ENCODE data around the gene MAGEF1. TPM values are rescaled to one million over a fixed set of nuclear protein-coding genes. Genes with fewer than 3 reads are reported as not detected.

The MAGEF1 gene
- total and polyA plus RNA-seq, 2 donors (not counting 3 experiments of a cell fraction or from before 2014, with no cell fraction given): 7.0 to 14.2 TPM

GRCh38 chr3:184742676-184743135 lies 30.8 kb upstream of the MAGEF1 start:
- Histone ChIP-seq H3K79me2 (ENCODE audit: control insufficient read depth, insufficient read depth, low read length) (no peaks in the 10 kb centered on the region), H4K20me1 (replicated peaks; ENCODE audit: control insufficient read depth, extremely low read depth, insufficient read depth, low read length) (no peaks in the 10 kb centered on the region), H3K9me1 (replicated peaks; ENCODE audit: control insufficient read depth, extremely low read depth, insufficient read depth, low read length) (no peaks in the 10 kb centered on the region), H3K27me3 (ENCODE audit: control insufficient read depth in 2 of 2, insufficient read depth in 2 of 2, low read length in 2 of 2) (peaks cover 0 to 10% of the 10 kb centered on the region in 2 experiments), H3K4me2 (ENCODE audit: insufficient read depth, low read length) (no peak overlapping the region), H3K4me3 (replicated peaks in 1 of 3; ENCODE audit: insufficient read depth in 1 of 3, low read depth in 1 of 3, low read length in 3 of 3) (no peak overlapping the region), H3K4me1 (ENCODE audit: control insufficient read depth, extremely low read depth, insufficient read depth, low read length) (peaks cover 10% of the 10 kb centered on the region), H3K9ac (replicated peaks; ENCODE audit: extremely low read depth, insufficient read depth, low read length) (no peak overlapping the region), H3K36me3 (ENCODE audit: control insufficient read depth in 2 of 2, extremely low read depth in 1 of 2, insufficient read depth in 2 of 2, low read length in 2 of 2) (no peaks in the 10 kb centered on the region), H3K9me3 (replicated peaks; ENCODE audit: control insufficient read depth, insufficient read depth, low read length) (no peaks in the 10 kb centered on the region), H2AFZ (ENCODE audit: low read depth, low read length) (no peak overlapping the region), H3K27ac (ENCODE audit: insufficient read depth, low read depth, low read length) (no peak overlapping the region)
- BruUV-seq (replicated peaks): no TSS peak
- intact Hi-C loops (cut with micrococcal nuclease) (no loop called here), dilution Hi-C loops (cut with MboI; ENCODE audit: extremely low pct_ligation_motif_present, low sequenced_read_pairs) (no loop called here)
- no peak for FAIRE-seq
- POLR2A ChIA-PET: no interaction called here
- no peak for TF ChIP-seq POLR2A (IDR thresholded peaks at IDR 0.05; ENCODE audit: low read depth, low read length)
- TF ChIP-seq EZH2 (IDR thresholded peaks at IDR 0.05; ENCODE audit: borderline replicate concordance, low read depth, low read length, severe bottlenecking): no peak
- TF ChIP-seq GATA2 (IDR thresholded peaks at IDR 0.05; ENCODE audit: insufficient read depth, insufficient read length, low read depth, low read length): no peak
- no peak for TF ChIP-seq POLR2AphosphoS5 (IDR thresholded peaks at IDR 0.05; ENCODE audit: insufficient read depth, low read depth, low read length)
- TF ChIP-seq JUN (IDR thresholded peaks at IDR 0.05; ENCODE audit: borderline replicate concordance, insufficient read depth, insufficient read length, low read depth): no peak
- TF ChIP-seq MAX (IDR thresholded peaks at IDR 0.05; ENCODE audit: insufficient read depth, insufficient read length): no peak
- CTCF ChIA-PET: interaction anchor here (1.0 to 4.1 kb wide), 6 partner anchors 10 to 371 kb away, joined by 3 to 17 read pairs (median 4); partner anchors contain the start of gene MAGEF1
- no peak for DNase-seq (ENCODE audit: low read depth, low spot score)

Measured in endothelial cell of umbilical vein (primary cell).